NT2/D1 (cell line): Measurements from ENCODE around the gene AGAP1.

Experiments
- SUZ12 ChIP-seq: IDR thresholded peaks from 2 replicates; pipeline ENCODE4 v1.6.1; 2011; ENCODE audit not compliant: insufficient read length, insufficient read depth; ENCODE audit errors: extremely low read depth
- YY1 ChIP-seq: IDR thresholded peaks from 2 replicates; pipeline ENCODE4 v1.6.1; 2011; ENCODE audit not compliant: insufficient read length, insufficient read depth
- ZNF274 ChIP-seq: IDR thresholded peaks from 2 replicates; pipeline ENCODE4 v1.6.1; 2011; ENCODE audit warnings: mild to moderate bottlenecking, low read depth, low read length

DNA sequence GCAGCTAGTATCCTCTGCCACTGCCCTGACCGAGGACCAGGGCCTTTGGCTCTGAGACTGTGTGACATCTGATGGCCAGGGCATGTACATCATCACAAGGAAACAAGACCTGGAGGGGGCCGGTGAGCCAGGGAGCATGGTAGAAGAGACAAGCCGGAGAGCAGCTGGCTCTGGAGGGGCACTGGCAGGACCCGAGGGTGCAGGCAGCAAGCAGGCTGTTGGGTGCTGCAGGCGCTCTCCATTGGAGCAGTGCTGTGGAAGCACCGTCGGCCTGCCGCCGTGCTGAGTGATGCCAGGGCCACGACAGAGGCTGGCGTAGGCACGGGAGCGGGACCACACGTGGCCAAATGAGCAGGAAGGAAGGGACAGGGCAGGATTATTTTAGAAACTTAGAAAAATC lies 339.1 kb downstream of the AGAP1 start:
- TF ChIP-seq YY1 (no peak), ZNF274 (no peak), SUZ12 (no peak)
